Endothelial cell of umbilical vein (primary cell): ENCODE results near the gene SGSM1.

ENCODE experiments used
- EZH2 ChIP-seq: IDR thresholded peaks from 2 replicates; pipeline ENCODE4 v1.6.1; 2012; ENCODE audit warnings: borderline replicate concordance, low read depth, mild to moderate bottlenecking, moderate library complexity, low read length, inconsistent platforms; ENCODE audit not compliant: severe bottlenecking
- FOS ChIP-seq: IDR thresholded peaks from 2 replicates; pipeline ENCODE4 v1.6.1; 2011; ENCODE audit warnings: mild to moderate bottlenecking, low read length, moderate library complexity, borderline replicate concordance; ENCODE audit not compliant: insufficient read depth
- GATA2 ChIP-seq: IDR thresholded peaks from 2 replicates; pipeline ENCODE4 v1.7.0; 2011; ENCODE audit warnings: low read depth, mild to moderate bottlenecking, moderate library complexity, mixed read lengths, low read length; ENCODE audit not compliant: insufficient read length, insufficient read depth
- JUN ChIP-seq: IDR thresholded peaks from 2 replicates; pipeline ENCODE4 v1.6.1; 2011; ENCODE audit warnings: borderline replicate concordance, low read depth; ENCODE audit not compliant: insufficient read length, insufficient read depth
- MAX ChIP-seq: IDR thresholded peaks from 2 replicates; pipeline ENCODE4 v1.6.1; 2011; ENCODE audit not compliant: insufficient read depth, insufficient read length
- MYC ChIP-seq: IDR thresholded peaks from one replicate; pipeline ENCODE4 v1.6.1; 2011; ENCODE audit warnings: mild to moderate bottlenecking, low read depth, low read length
- POLR2A ChIP-seq: IDR thresholded peaks from 2 replicates; pipeline ENCODE4 v1.6.1; 2012; ENCODE audit warnings: low read depth, mild to moderate bottlenecking, control low read depth, low read length
- POLR2AphosphoS5 ChIP-seq: IDR thresholded peaks from 2 replicates; pipeline ENCODE4 v1.6.1; 2012; ENCODE audit warnings: low read depth, mild to moderate bottlenecking, control low read depth, low read length, moderate library complexity; ENCODE audit not compliant: insufficient read depth
- TF ChIP-seq, protein P1 (sequence below), 2 donors: IDR thresholded peaks; 1 replicate in 1 of 2; 2 replicates in 1 of 2; pipeline ENCODE4 v1.5.1; 2011; ENCODE audit warnings: low read length in 2 of 2, mild to moderate bottlenecking in 2 of 2, moderate library complexity in 2 of 2, control low read depth in 1 of 2, inconsistent platforms in 1 of 2, low read depth in 1 of 2; ENCODE audit not compliant: insufficient read depth in 1 of 2; ENCODE audit errors: extremely low read depth in 1 of 2

- TF ChIP-seq, protein P1, sequence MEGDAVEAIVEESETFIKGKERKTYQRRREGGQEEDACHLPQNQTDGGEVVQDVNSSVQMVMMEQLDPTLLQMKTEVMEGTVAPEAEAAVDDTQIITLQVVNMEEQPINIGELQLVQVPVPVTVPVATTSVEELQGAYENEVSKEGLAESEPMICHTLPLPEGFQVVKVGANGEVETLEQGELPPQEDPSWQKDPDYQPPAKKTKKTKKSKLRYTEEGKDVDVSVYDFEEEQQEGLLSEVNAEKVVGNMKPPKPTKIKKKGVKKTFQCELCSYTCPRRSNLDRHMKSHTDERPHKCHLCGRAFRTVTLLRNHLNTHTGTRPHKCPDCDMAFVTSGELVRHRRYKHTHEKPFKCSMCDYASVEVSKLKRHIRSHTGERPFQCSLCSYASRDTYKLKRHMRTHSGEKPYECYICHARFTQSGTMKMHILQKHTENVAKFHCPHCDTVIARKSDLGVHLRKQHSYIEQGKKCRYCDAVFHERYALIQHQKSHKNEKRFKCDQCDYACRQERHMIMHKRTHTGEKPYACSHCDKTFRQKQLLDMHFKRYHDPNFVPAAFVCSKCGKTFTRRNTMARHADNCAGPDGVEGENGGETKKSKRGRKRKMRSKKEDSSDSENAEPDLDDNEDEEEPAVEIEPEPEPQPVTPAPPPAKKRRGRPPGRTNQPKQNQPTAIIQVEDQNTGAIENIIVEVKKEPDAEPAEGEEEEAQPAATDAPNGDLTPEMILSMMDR (IDR thresholded peaks at IDR 0.05; ENCODE audit: extremely low read depth in 1 of 2, insufficient read depth in 1 of 2, low read depth in 1 of 2, low read length in 2 of 2): no peak
- TF ChIP-seq POLR2A: no peak
- TF ChIP-seq POLR2AphosphoS5: no peak
- TF ChIP-seq MAX: no peak
- TF ChIP-seq FOS: no peak
- no peak for TF ChIP-seq EZH2
- TF ChIP-seq GATA2: no peak
- no peak for TF ChIP-seq JUN
- no peak for TF ChIP-seq MYC
Observed at GRCh38 chr22:24819487-24819886, 13.5 kb downstream of the SGSM1 start.
